HepG2 (cell line): ENCODE results near the gene TOMM6. TPM values are rescaled to one million over a fixed set of nuclear protein-coding genes. Genes with fewer than 3 reads are reported as not detected.
A peak's percentile ranks its signal among the peaks of the same experiment; 100 is the strongest.

Experiments used
- ESRRA ChIP-seq: sonication (generic); formaldehyde crosslinking; IDR thresholded peaks from 2 replicates; pipeline ENCODE4 v1.5.1; 2020; ENCODE audit warnings: mild to moderate bottlenecking, low read depth, missing genetic modification reagents
- ETV5 ChIP-seq: IDR thresholded peaks from 2 replicates; pipeline ENCODE4 v1.6.1; 2018; ENCODE audit warnings: missing biosample characterization, missing genetic modification reagents, inconsistent platforms, borderline replicate concordance
- KLF16 ChIP-seq, 2 experiments: sonication (generic) in 1 of 2; formaldehyde crosslinking in 1 of 2; IDR thresholded peaks; 2 replicates each; pipeline versions ENCODE4 v1.6.1 to v1.8.0; 2016 to 2023; ENCODE audit warnings: missing genetic modification reagents in 2 of 2, missing compliant biosample characterization in 1 of 2
- MTF2 ChIP-seq: sonication (generic); formaldehyde crosslinking; IDR thresholded peaks from 2 replicates; pipeline ENCODE4 v1.5.0; 2020; ENCODE audit warnings: missing genetic modification reagents, borderline replicate concordance
- SMAD9 ChIP-seq: sonication (generic); formaldehyde crosslinking; IDR thresholded peaks from 2 replicates; pipeline ENCODE4 v1.5.1; 2020; ENCODE audit warnings: mild to moderate bottlenecking, missing genetic modification reagents
- SP2 ChIP-seq: sonication (generic); formaldehyde crosslinking; IDR thresholded peaks from 2 replicates; pipeline ENCODE4 v1.5.1; 2020; ENCODE audit warnings: mild to moderate bottlenecking, missing genetic modification reagents
- SP4 ChIP-seq: sonication (generic); formaldehyde crosslinking; IDR thresholded peaks from 2 replicates; pipeline ENCODE4 v1.8.1; 2023; ENCODE audit warnings: mild to moderate bottlenecking, missing genetic modification reagents
- YEATS4 ChIP-seq: sonication (generic); formaldehyde crosslinking; IDR thresholded peaks from 2 replicates; pipeline ENCODE4 v1.4.0; 2020; ENCODE audit warnings: missing genetic modification reagents, borderline replicate concordance
- ZNF350 ChIP-seq: sonication (generic); formaldehyde crosslinking; IDR thresholded peaks from 2 replicates; pipeline ENCODE4 v1.4.0; 2020; ENCODE audit warnings: mild to moderate bottlenecking, low read depth, missing genetic modification reagents, borderline replicate concordance
- ZNF572 ChIP-seq: sonication (generic); formaldehyde crosslinking; IDR thresholded peaks from 2 replicates; pipeline ENCODE4 v1.5.1; 2020; ENCODE audit warnings: mild to moderate bottlenecking, missing genetic modification reagents
- ZNF850 ChIP-seq: sonication (generic); formaldehyde crosslinking; conservative IDR thresholded peaks from 2 replicates; pipeline ENCODE4 v1.9.0; 2021; ENCODE audit warnings: mild to moderate bottlenecking, missing genetic modification reagents
- polyA plus RNA-seq, 8 experiments: library from polyadenylated mRNA; depleted of rRNA in 3 of 8; stranded (reverse) in 7 of 8; unstranded in 1 of 8; fragments of >200 nt; fragmentation: Illumina TruSeq in 4 of 8; extraction: Trizol in 4 of 8; gene quantifications; 2 replicates each; pipeline versions ENCODE4 v1.2.1 to v1.2.3, GENCODE V29; 2011 to 2016; ENCODE audit warnings: low read depth in 4 of 8, missing spikeins in 1 of 8, mixed read lengths in 1 of 8; ENCODE audit not compliant: insufficient read depth in 1 of 8
- total RNA-seq, 5 experiments: library from RNA; depleted of rRNA; stranded (reverse); fragments of >200 nt; fragmentation: Illumina TruSeq; extraction: Trizol; gene quantifications; 2 replicates each; pipeline ENCODE4 v1.2.3, GENCODE V29; 2016; ENCODE audit warnings: low read depth in 1 of 5
- TF ChIP-seq, protein P1 (sequence below): sonication (generic); formaldehyde crosslinking; IDR thresholded peaks from 2 replicates; pipeline ENCODE4 v1.5.0; 2020; ENCODE audit warnings: missing genetic modification reagents
- TF ChIP-seq, protein P2 (sequence below): sonication (generic); formaldehyde crosslinking; IDR thresholded peaks from 2 replicates; pipeline ENCODE4 v1.9.0; 2022; ENCODE audit warnings: missing genetic modification reagents, mild to moderate bottlenecking, borderline replicate concordance
- TF ChIP-seq, protein P3 (sequence below): sonication (generic); formaldehyde crosslinking; conservative IDR thresholded peaks from 2 replicates; pipeline ENCODE4 v1.4.0; 2020; ENCODE audit warnings: missing genetic modification reagents
- TF ChIP-seq, protein P4 (sequence below): sonication (generic); formaldehyde crosslinking; IDR thresholded peaks from 2 replicates; pipeline ENCODE4 v1.9.0; 2021; ENCODE audit warnings: missing genetic modification reagents, borderline replicate concordance
- TF ChIP-seq, protein P5 (sequence below): sonication (generic); formaldehyde crosslinking; IDR thresholded peaks from 2 replicates; pipeline ENCODE4 v1.4.0; 2020; ENCODE audit warnings: mild to moderate bottlenecking, missing genetic modification reagents
- TF ChIP-seq, protein P6 (sequence below): sonication (generic); formaldehyde crosslinking; IDR thresholded peaks from 2 replicates; pipeline ENCODE4; 2020; ENCODE audit warnings: missing genetic modification reagents, mild to moderate bottlenecking, borderline replicate concordance

Gene TOMM6
- total and polyA plus RNA-seq, 2 of the 13 experiments (the other 11 are each of a cell fraction or from before 2014, with no cell fraction given), result 320 to 321 TPM

DNA sequence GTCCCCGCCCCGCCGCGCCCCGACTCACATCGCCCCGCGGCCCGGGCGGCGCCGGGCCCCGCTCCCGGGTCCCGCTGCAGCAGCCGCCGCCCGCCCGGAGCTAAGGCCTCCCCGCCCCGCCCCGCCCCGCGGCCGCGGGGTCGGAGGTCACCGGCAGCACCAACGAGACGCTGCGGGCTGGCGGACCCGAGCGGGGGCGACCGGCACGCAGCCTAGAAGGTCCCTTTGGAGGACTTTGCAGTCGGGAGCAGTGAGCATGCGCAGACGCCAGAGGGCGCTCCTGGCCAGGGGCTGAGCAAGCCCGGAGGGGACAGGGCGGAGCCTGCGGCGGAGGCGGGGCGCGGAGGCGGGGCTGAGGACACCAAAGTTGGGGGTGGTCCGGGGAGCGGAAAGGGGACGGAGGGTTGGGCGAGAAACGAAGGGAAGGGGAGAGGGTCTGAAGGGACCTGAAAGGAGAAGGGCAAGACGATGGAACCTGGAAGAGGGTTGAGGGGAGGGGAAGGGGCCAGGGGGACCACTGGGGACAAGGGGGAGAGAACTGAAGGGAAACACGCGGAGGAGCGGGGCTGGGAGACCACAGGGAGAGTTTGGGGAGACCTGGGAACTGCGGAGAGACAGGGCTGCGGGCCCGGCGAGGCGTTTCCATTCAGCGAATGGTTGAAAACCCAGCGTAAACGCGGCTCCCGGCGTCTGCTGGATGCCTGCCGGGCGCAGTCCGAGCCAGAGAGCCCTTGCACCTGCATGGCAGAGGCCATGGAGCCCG, 7.5 kb upstream of the TOMM6 start, which contains the start of gene FRS3 (continued):
- TF ChIP-seq, protein P1, sequence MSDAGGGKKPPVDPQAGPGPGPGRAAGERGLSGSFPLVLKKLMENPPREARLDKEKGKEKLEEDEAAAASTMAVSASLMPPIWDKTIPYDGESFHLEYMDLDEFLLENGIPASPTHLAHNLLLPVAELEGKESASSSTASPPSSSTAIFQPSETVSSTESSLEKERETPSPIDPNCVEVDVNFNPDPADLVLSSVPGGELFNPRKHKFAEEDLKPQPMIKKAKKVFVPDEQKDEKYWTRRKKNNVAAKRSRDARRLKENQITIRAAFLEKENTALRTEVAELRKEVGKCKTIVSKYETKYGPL (CRISPR knock-in tag), result no peak
- TF ChIP-seq, protein P2, sequence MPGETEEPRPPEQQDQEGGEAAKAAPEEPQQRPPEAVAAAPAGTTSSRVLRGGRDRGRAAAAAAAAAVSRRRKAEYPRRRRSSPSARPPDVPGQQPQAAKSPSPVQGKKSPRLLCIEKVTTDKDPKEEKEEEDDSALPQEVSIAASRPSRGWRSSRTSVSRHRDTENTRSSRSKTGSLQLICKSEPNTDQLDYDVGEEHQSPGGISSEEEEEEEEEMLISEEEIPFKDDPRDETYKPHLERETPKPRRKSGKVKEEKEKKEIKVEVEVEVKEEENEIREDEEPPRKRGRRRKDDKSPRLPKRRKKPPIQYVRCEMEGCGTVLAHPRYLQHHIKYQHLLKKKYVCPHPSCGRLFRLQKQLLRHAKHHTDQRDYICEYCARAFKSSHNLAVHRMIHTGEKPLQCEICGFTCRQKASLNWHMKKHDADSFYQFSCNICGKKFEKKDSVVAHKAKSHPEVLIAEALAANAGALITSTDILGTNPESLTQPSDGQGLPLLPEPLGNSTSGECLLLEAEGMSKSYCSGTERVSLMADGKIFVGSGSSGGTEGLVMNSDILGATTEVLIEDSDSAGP (CRISPR knock-in tag), result peak; percentile 81
- peak; percentile 58; the same call in 1 of the 2 replicates for TF ChIP-seq SP2 (CRISPR knock-in tag)
- no peak for TF ChIP-seq ZNF850 (CRISPR knock-in tag)
- peak; percentile 85 for TF ChIP-seq ESRRA (CRISPR knock-in tag)
- TF ChIP-seq SP4 (CRISPR knock-in tag), result peak; percentile 99
- no peak for TF ChIP-seq SMAD9 (CRISPR knock-in tag)
- TF ChIP-seq ETV5 (CRISPR knock-in tag), result peak; percentile 64; the same call in 1 of the 2 replicates
- TF ChIP-seq, protein P3, sequence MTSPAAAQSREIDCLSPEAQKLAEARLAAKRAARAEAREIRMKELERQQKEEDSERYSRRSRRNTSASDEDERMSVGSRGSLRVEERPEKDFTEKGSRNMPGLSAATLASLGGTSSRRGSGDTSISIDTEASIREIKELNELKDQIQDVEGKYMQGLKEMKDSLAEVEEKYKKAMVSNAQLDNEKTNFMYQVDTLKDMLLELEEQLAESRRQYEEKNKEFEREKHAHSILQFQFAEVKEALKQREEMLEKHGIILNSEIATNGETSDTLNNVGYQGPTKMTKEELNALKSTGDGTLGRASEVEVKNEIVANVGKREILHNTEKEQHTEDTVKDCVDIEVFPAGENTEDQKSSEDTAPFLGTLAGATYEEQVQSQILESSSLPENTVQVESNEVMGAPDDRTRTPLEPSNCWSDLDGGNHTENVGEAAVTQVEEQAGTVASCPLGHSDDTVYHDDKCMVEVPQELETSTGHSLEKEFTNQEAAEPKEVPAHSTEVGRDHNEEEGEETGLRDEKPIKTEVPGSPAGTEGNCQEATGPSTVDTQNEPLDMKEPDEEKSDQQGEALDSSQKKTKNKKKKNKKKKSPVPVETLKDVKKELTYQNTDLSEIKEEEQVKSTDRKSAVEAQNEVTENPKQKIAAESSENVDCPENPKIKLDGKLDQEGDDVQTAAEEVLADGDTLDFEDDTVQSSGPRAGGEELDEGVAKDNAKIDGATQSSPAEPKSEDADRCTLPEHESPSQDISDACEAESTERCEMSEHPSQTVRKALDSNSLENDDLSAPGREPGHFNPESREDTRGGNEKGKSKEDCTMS, result no peak
- TF ChIP-seq, protein P4, sequence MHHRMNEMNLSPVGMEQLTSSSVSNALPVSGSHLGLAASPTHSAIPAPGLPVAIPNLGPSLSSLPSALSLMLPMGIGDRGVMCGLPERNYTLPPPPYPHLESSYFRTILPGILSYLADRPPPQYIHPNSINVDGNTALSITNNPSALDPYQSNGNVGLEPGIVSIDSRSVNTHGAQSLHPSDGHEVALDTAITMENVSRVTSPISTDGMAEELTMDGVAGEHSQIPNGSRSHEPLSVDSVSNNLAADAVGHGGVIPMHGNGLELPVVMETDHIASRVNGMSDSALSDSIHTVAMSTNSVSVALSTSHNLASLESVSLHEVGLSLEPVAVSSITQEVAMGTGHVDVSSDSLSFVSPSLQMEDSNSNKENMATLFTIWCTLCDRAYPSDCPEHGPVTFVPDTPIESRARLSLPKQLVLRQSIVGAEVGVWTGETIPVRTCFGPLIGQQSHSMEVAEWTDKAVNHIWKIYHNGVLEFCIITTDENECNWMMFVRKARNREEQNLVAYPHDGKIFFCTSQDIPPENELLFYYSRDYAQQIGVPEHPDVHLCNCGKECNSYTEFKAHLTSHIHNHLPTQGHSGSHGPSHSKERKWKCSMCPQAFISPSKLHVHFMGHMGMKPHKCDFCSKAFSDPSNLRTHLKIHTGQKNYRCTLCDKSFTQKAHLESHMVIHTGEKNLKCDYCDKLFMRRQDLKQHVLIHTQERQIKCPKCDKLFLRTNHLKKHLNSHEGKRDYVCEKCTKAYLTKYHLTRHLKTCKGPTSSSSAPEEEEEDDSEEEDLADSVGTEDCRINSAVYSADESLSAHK (CRISPR knock-in tag), result no peak
- 0 out of 2 replicates have a peak, but pooled peaks have one; percentile 71 for TF ChIP-seq ZNF572 (CRISPR knock-in tag)
- peak in 1 of 2 experiments; percentile 92; a peak in 2 of 4 replicates for TF ChIP-seq KLF16 (CRISPR knock-in tag; IDR thresholded peaks at IDR 0.05)
- TF ChIP-seq, protein P5, sequence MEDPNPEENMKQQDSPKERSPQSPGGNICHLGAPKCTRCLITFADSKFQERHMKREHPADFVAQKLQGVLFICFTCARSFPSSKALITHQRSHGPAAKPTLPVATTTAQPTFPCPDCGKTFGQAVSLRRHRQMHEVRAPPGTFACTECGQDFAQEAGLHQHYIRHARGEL, result no peak
- TF ChIP-seq ZNF350 (CRISPR knock-in tag), result peak; percentile 78; the same call in 1 of the 2 replicates
- TF ChIP-seq YEATS4 (CRISPR knock-in tag), result peak; percentile 84; the same call in 1 of the 2 replicates
- TF ChIP-seq, protein P6, sequence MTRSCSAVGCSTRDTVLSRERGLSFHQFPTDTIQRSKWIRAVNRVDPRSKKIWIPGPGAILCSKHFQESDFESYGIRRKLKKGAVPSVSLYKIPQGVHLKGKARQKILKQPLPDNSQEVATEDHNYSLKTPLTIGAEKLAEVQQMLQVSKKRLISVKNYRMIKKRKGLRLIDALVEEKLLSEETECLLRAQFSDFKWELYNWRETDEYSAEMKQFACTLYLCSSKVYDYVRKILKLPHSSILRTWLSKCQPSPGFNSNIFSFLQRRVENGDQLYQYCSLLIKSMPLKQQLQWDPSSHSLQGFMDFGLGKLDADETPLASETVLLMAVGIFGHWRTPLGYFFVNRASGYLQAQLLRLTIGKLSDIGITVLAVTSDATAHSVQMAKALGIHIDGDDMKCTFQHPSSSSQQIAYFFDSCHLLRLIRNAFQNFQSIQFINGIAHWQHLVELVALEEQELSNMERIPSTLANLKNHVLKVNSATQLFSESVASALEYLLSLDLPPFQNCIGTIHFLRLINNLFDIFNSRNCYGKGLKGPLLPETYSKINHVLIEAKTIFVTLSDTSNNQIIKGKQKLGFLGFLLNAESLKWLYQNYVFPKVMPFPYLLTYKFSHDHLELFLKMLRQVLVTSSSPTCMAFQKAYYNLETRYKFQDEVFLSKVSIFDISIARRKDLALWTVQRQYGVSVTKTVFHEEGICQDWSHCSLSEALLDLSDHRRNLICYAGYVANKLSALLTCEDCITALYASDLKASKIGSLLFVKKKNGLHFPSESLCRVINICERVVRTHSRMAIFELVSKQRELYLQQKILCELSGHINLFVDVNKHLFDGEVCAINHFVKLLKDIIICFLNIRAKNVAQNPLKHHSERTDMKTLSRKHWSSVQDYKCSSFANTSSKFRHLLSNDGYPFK (CRISPR knock-in tag), result peak; percentile 73; the same call in 1 of the 2 replicates
- no peak for TF ChIP-seq MTF2
